GM12892 (cell line): ENCODE measurements around the gene CHCHD3.
"Not testable (repeated sequence)": the region's sequence is repeated elsewhere in the genome, so short reads cannot be mapped to it uniquely, and the experiment has no call there.

Experiments
- DNase-seq: peaks from one replicate; pipeline ENCODE4 v3.0.0; 2011; ENCODE audit not compliant: insufficient read length
- FAIRE-seq: peaks from 2 replicates; lab custom pipeline; 2011; peaks lifted over from hg19 to GRCh38; lab: Jason Lieb, UNC
- POLR2A ChIP-seq: IDR thresholded peaks from 2 replicates; pipeline ENCODE4 v1.6.1; 2011; ENCODE audit warnings: low read depth, low read length, control low read depth
- POLR2AphosphoS5 ChIP-seq: IDR thresholded peaks from 2 replicates; pipeline ENCODE4 v1.6.1; 2011; ENCODE audit warnings: low read depth, low read length, control low read depth
- TAF1 ChIP-seq: IDR thresholded peaks from 2 replicates; pipeline ENCODE4 v1.6.1; 2011; ENCODE audit warnings: low read depth, mild to moderate bottlenecking, control low read depth, low read length, borderline replicate concordance

Gene CHCHD3

GRCh38 chr7:132980402-132980801 lies 101.5 kb downstream of the CHCHD3 start:
- FAIRE-seq (no peak), DNase-seq (no peak)
- TF ChIP-seq POLR2A (no peak), POLR2AphosphoS5 (no peak), TAF1 (no peak)

GRCh38 chr7:132979524-132979923 lies 102.4 kb downstream of the CHCHD3 start:
- no peak for TF ChIP-seq TAF1
- TF ChIP-seq POLR2AphosphoS5, result no peak
- TF ChIP-seq POLR2A, result no peak
- FAIRE-seq, result no peak
- DNase-seq, result no peak

GRCh38 chr7:132977234-132977633 lies 104.7 kb downstream of the CHCHD3 start:
- DNase-seq, result no peak
- TF ChIP-seq POLR2A (no peak), POLR2AphosphoS5 (no peak), TAF1 (no peak)
- no peak for FAIRE-seq

- FAIRE-seq, result no peak
Measured at GRCh38 chr7:132972745-132973144, 109.1 kb downstream of the CHCHD3 start.

GRCh38 chr7:132970257-132970656 lies 111.6 kb downstream of the CHCHD3 start:
- TF ChIP-seq POLR2A, result no peak
- no peak for TF ChIP-seq POLR2AphosphoS5
- TF ChIP-seq TAF1, result no peak
- FAIRE-seq (no peak), DNase-seq (no peak)

More at GRCh38 chr7:132972745-132973144, 109.1 kb downstream of the CHCHD3 start:
- no peak for DNase-seq
- TF ChIP-seq TAF1, result no peak
- no peak for TF ChIP-seq POLR2A
- no peak for TF ChIP-seq POLR2AphosphoS5

GRCh38 chr7:132969520-132969919 lies 112.4 kb downstream of the CHCHD3 start:
- no peak for FAIRE-seq
- TF ChIP-seq POLR2AphosphoS5 (no peak), TAF1 (no peak), POLR2A (no peak)
- no peak for DNase-seq

- DNase-seq, FAIRE-seq: not testable (repeated sequence)
Measured at GRCh38 chr7:132967470-132967848, 114.4 kb downstream of the CHCHD3 start.

GRCh38 chr7:132966754-132967469 lies 115.0 kb downstream of the CHCHD3 start:
- DNase-seq (no peak), FAIRE-seq (no peak)

GRCh38 chr7:132965951-132966350 lies 115.9 kb downstream of the CHCHD3 start:
- no peak for FAIRE-seq
- TF ChIP-seq POLR2A, result no peak
- no peak for DNase-seq

More at GRCh38 chr7:132966754-132967469, 115.0 kb downstream of the CHCHD3 start:
- TF ChIP-seq POLR2A, result no peak
- TF ChIP-seq POLR2AphosphoS5, result no peak
- no peak for TF ChIP-seq TAF1

- FAIRE-seq (no peak), DNase-seq (no peak)
- no peak for TF ChIP-seq TAF1
- no peak for TF ChIP-seq POLR2A
- no peak for TF ChIP-seq POLR2AphosphoS5
Measured at GRCh38 chr7:132964876-132965275, 117.0 kb downstream of the CHCHD3 start.

- TF ChIP-seq POLR2AphosphoS5 (no peak), POLR2A (no peak), TAF1 (no peak)
- DNase-seq (no peak), FAIRE-seq (no peak)
Measured at GRCh38 chr7:132959891-132960290, 122.0 kb downstream of the CHCHD3 start.

GRCh38 chr7:132956556-132956955 lies 125.3 kb downstream of the CHCHD3 start:
- TF ChIP-seq TAF1, result no peak
- TF ChIP-seq POLR2AphosphoS5, result no peak
- no peak for TF ChIP-seq POLR2A
- FAIRE-seq (no peak), DNase-seq (no peak)

GRCh38 chr7:132953468-132953867 lies 128.4 kb downstream of the CHCHD3 start:
- FAIRE-seq, result no peak

More at GRCh38 chr7:132953468-132953867, 128.4 kb downstream of the CHCHD3 start:
- no peak for TF ChIP-seq POLR2AphosphoS5
- no peak for TF ChIP-seq POLR2A
- no peak for TF ChIP-seq TAF1
- DNase-seq, result no peak
